HepG2 (cell line): ENCODE measurements around the gene AVPR2. TPM values are rescaled to one million over a fixed set of nuclear protein-coding genes. Genes with fewer than 3 reads are reported as not detected.

Experiments used
- ATAC-seq: fragments of 200-7000 bp; cut with Tn5 transposase; 3 replicates; pipeline ENCODE4 v1.9.1; 2020; ENCODE audit warnings: mild to moderate bottlenecking, moderate library complexity
- Bru-seq: library from RNA; stranded (reverse); fragments of 400-500 nt; gene quantifications from one replicate; lab custom pipeline; 2021; lab: Mats Ljungman, UMichigan
- BruChase-seq, 2 experiments: library from RNA; stranded (reverse); fragments of 400-500 nt; gene quantifications; one replicate each; lab custom pipeline; 2021; lab: Mats Ljungman, UMichigan
- BruUV-seq: library from RNA; stranded (reverse); fragments of 400-500 nt; replicated peaks from 2 replicates; lab custom pipeline; 2021; lab: Mats Ljungman, UMichigan
- CTCF ChIA-PET: fragments of 300-600 bp; formaldehyde crosslinking; extraction: SDS; loops from one replicate; lab custom pipeline; 2021; ENCODE audit warnings: low total read pairs, inconsistent platforms, low intra/inter-chr PET ratio; lab: Yijun Ruan, JAX
- POLR2A ChIA-PET: fragments of 350-600 bp; sonication (Branson Sonifier 250); formaldehyde crosslinking; loops from one replicate; lab custom pipeline; 2020; ENCODE audit warnings: antibody characterized with exemption, inconsistent platforms; lab: Yijun Ruan, JAX
- DNase-seq: peaks from one replicate; pipeline ENCODE4 v3.0.0-alpha.2; 2015; ENCODE audit warnings: low spot score
- FAIRE-seq: peaks from 3 replicates; lab custom pipeline; 2011; peaks lifted over from hg19 to GRCh38; lab: Jason Lieb, UNC
- H2AFZ ChIP-seq: one replicate; pipeline ENCODE4 v1.6.1; 2011; ENCODE audit warnings: low read length, inconsistent platforms
- H3K27ac ChIP-seq: fragments of 300-600 bp; 3 replicates; pipeline ENCODE4 v1.8.0; 2011; ENCODE audit warnings: mixed run types, mild to moderate bottlenecking, mixed read lengths, low read length, inconsistent platforms; ENCODE audit not compliant: insufficient read depth; ENCODE audit errors: extremely low read length
- H3K27me3 ChIP-seq, 2 experiments: fragments of 200-600 bp in 1 of 2; 2 replicates in 1 of 2; 3 replicates in 1 of 2; pipeline versions ENCODE4 v1.6.0 to v1.8.0; 2011; ENCODE audit warnings: low read length in 2 of 2, mild to moderate bottlenecking in 2 of 2, moderate library complexity in 2 of 2, inconsistent platforms in 1 of 2; ENCODE audit not compliant: insufficient read depth in 2 of 2, control insufficient read depth in 1 of 2
- H3K36me3 ChIP-seq, 2 experiments: fragments of 200-600 bp in 1 of 2; replicated peaks in 1 of 2; 2 replicates in 1 of 2; 3 replicates in 1 of 2; pipeline versions ENCODE4 v1.5.1 to v1.8.0; 2011; ENCODE audit warnings: low read length in 2 of 2, inconsistent platforms in 1 of 2; ENCODE audit not compliant: insufficient read depth in 2 of 2, control insufficient read depth in 1 of 2
- H3K4me1 ChIP-seq: 2 replicates; pipeline ENCODE4 v1.5.1; 2012; ENCODE audit warnings: low read length, inconsistent platforms; ENCODE audit not compliant: insufficient read depth
- H3K4me2 ChIP-seq: 2 replicates; pipeline ENCODE4 v1.6.0; 2011; ENCODE audit warnings: low read depth, low read length, inconsistent platforms
- H3K4me3 ChIP-seq, 3 experiments: fragments of 200-600 bp in 1 of 3; sonication (generic), shearing (Covaris generic) in 1 of 3; replicated peaks in 1 of 3; 2 replicates each; pipeline ENCODE4 v1.5.1; 2011 to 2016; ENCODE audit warnings: low read length in 3 of 3, inconsistent platforms in 2 of 3, low read depth in 2 of 3, mild to moderate bottlenecking in 2 of 3, control low read depth in 1 of 3, mixed read lengths in 1 of 3; ENCODE audit not compliant: insufficient read depth in 1 of 3
- H3K79me2 ChIP-seq: one replicate; pipeline ENCODE4 v1.6.1; 2011; ENCODE audit warnings: low read length, inconsistent platforms; ENCODE audit not compliant: insufficient read depth
- H3K9ac ChIP-seq: 2 replicates; pipeline ENCODE4 v1.6.0; 2011; ENCODE audit warnings: mild to moderate bottlenecking, low read depth, low read length, inconsistent platforms; ENCODE audit not compliant: insufficient read depth
- H3K9me3 ChIP-seq: 2 replicates; pipeline ENCODE4 v1.5.1; 2012; ENCODE audit warnings: mild to moderate bottlenecking, low read length
- H4K20me1 ChIP-seq: 2 replicates; pipeline ENCODE4 v1.6.0; 2011; ENCODE audit warnings: inconsistent platforms, mild to moderate bottlenecking, low read length, moderate library complexity; ENCODE audit not compliant: insufficient read depth
- DNMT3B ChIP-seq: conservative IDR thresholded peaks from 2 replicates; pipeline ENCODE4 v1.6.1; 2016; ENCODE audit warnings: missing biosample characterization, control low read depth
- HDAC2 ChIP-seq: sonication (generic); formaldehyde crosslinking; IDR thresholded peaks from 2 replicates; pipeline ENCODE4 v1.4.0; 2020; ENCODE audit warnings: missing genetic modification reagents
- HMG20A ChIP-seq: IDR thresholded peaks from 2 replicates; pipeline ENCODE4 v1.6.1; 2016; ENCODE audit warnings: borderline replicate concordance
- HNRNPH1 ChIP-seq: fragments of 200-400 bp; formaldehyde crosslinking; optimal IDR thresholded peaks from 2 replicates; pipeline ENCODE3; 2017; ENCODE audit warnings: mild to moderate bottlenecking, low read depth, low read length
- IRF2 ChIP-seq: IDR thresholded peaks from 2 replicates; pipeline ENCODE4 v1.6.1; 2018; ENCODE audit warnings: missing genetic modification reagents, missing compliant biosample characterization
- KLF11 ChIP-seq: IDR thresholded peaks from 2 replicates; pipeline ENCODE4 v1.6.1; 2016; ENCODE audit warnings: missing compliant biosample characterization
- NRL ChIP-seq: sonication (generic); formaldehyde crosslinking; IDR thresholded peaks from 2 replicates; pipeline ENCODE4 v1.5.0; 2020; ENCODE audit warnings: missing genetic modification reagents, mild to moderate bottlenecking, moderate library complexity, borderline replicate concordance
- ZIK1 ChIP-seq: sonication (generic); formaldehyde crosslinking; IDR thresholded peaks from 2 replicates; pipeline ENCODE4 v1.5.0; 2020; ENCODE audit warnings: mild to moderate bottlenecking, low read depth, missing genetic modification reagents, borderline replicate concordance
- ZMAT3 ChIP-seq: sonication (generic); formaldehyde crosslinking; conservative IDR thresholded peaks from 2 replicates; pipeline ENCODE4 v1.7.0; 2021; ENCODE audit warnings: missing genetic modification reagents
- ZNF124 ChIP-seq: sonication (generic); formaldehyde crosslinking; IDR thresholded peaks from 2 replicates; pipeline ENCODE4 v1.4.0; 2020; ENCODE audit warnings: missing genetic modification reagents
- ZNF335 ChIP-seq: sonication (generic); formaldehyde crosslinking; IDR thresholded peaks from 2 replicates; pipeline ENCODE4 v1.4.0; 2020; ENCODE audit warnings: missing genetic modification reagents
- ZNF547 ChIP-seq: sonication (generic); formaldehyde crosslinking; IDR thresholded peaks from 2 replicates; pipeline ENCODE4 v1.5.1; 2020; ENCODE audit warnings: mild to moderate bottlenecking, missing genetic modification reagents
- ZNF563 ChIP-seq: sonication (generic); formaldehyde crosslinking; IDR thresholded peaks from 2 replicates; pipeline ENCODE4 v1.8.0; 2022; ENCODE audit warnings: mild to moderate bottlenecking, moderate library complexity, missing genetic modification reagents
- ZSCAN20 ChIP-seq: sonication (generic); formaldehyde crosslinking; IDR thresholded peaks from 2 replicates; pipeline ENCODE4 v1.4.0; 2020; ENCODE audit warnings: missing genetic modification reagents, mild to moderate bottlenecking, borderline replicate concordance
- whole genome bisulfite sequencing: methylation state at CpG from one replicate; pipeline ENCODE4 v1.1.6; 2017; ENCODE audit warnings: low lambda C conversion rate; 5-methylcytosine and 5-hydroxymethylcytosine counted together
- in situ Hi-C: cut with HindIII; loops from 2 replicates; pipeline ENCODE4 v1.10.0; 2017; ENCODE audit warnings: low pct_unique_long_range_greater_than_20kb; ENCODE audit not compliant: extremely low pct_ligation_motif_present
- intact Hi-C: fragments of 100-400 bp; cut with micrococcal nuclease; formaldehyde crosslinking; loops from one replicate; pipeline ENCODE4 v1.10.0; 2022; ENCODE audit not compliant: unreplicated experiment
- long read RNA-seq, 2 experiments: library from RNA in 1 of 2; library from polyadenylated mRNA in 1 of 2; stranded (forward) in 1 of 2; unstranded in 1 of 2; transcript quantifications; one replicate each; pipeline ENCODE4 v2.0.0, GENCODE V29; 2019 to 2022
- polyA minus RNA-seq, 3 experiments: library from RNA; depleted of rRNA, polyadenylated mRNA; stranded (reverse); fragments of >200 nt; gene quantifications; 2 replicates each; pipeline ENCODE4 v1.2.3, GENCODE V29; 2011; ENCODE audit warnings: low replicate concordance in 1 of 3
- polyA plus RNA-seq, 8 experiments: library from polyadenylated mRNA; depleted of rRNA in 3 of 8; stranded (reverse) in 7 of 8; unstranded in 1 of 8; fragments of >200 nt; fragmentation: Illumina TruSeq in 4 of 8; extraction: Trizol in 4 of 8; gene quantifications; 2 replicates each; pipeline versions ENCODE4 v1.2.1 to v1.2.3, GENCODE V29; 2011 to 2016; ENCODE audit warnings: low read depth in 4 of 8, missing spikeins in 1 of 8, mixed read lengths in 1 of 8; ENCODE audit not compliant: insufficient read depth in 1 of 8
- total RNA-seq, 5 experiments: library from RNA; depleted of rRNA; stranded (reverse); fragments of >200 nt; fragmentation: Illumina TruSeq; extraction: Trizol; gene quantifications; 2 replicates each; pipeline ENCODE4 v1.2.3, GENCODE V29; 2016; ENCODE audit warnings: low read depth in 1 of 5
- TF ChIP-seq, protein P1 (sequence below): sonication (generic); formaldehyde crosslinking; IDR thresholded peaks from 2 replicates; pipeline ENCODE4 v1.5.0; 2020; ENCODE audit warnings: missing genetic modification reagents
- TF ChIP-seq, protein P2 (sequence below): sonication (generic); formaldehyde crosslinking; IDR thresholded peaks from 2 replicates; pipeline ENCODE4 v1.8.0; 2022; ENCODE audit warnings: missing genetic modification reagents, low read depth, mild to moderate bottlenecking, borderline replicate concordance

AVPR2 gene
- total RNA-seq (2016; rRNA removed; fragmentation: Illumina TruSeq; extraction: Trizol) (not detected in 2 replicates), polyA plus RNA-seq (2011; rRNA removed) (not detected in 2 replicates), polyA minus RNA-seq (2011; rRNA and poly(A)+ RNA removed; ENCODE audit: low replicate concordance) (0.18 and 0.87 TPM in 2 replicates), Bru-seq, nascent RNA (not detected), BruChase-seq, experiment 1, labeled RNA remaining after a 6-hour chase (not detected), BruChase-seq, experiment 2, labeled RNA remaining after a 2-hour chase (not detected)
- not detected in 2 replicates for total RNA-seq (2016; cell fraction: cytosol; rRNA removed; fragmentation: Illumina TruSeq; extraction: Trizol; ENCODE audit: low read depth)
- not detected in 2 replicates for total RNA-seq (2016; cell fraction: insoluble cytoplasmic fraction; rRNA removed; fragmentation: Illumina TruSeq; extraction: Trizol)
- not detected in 2 replicates for total RNA-seq (2016; cell fraction: membrane; rRNA removed; fragmentation: Illumina TruSeq; extraction: Trizol)
- total RNA-seq (2016; cell fraction: nucleus; rRNA removed; fragmentation: Illumina TruSeq; extraction: Trizol): not detected in 2 replicates
- not detected in 2 replicates for polyA plus RNA-seq (2011; cell fraction: cytosol; rRNA removed)
- not detected in 2 replicates for polyA plus RNA-seq (2011; cell fraction: nucleus; rRNA removed)
- not detected in 2 replicates for polyA plus RNA-seq (2012)
- polyA plus RNA-seq (2016; cell fraction: cytosol; fragmentation: Illumina TruSeq; extraction: Trizol; ENCODE audit: low read depth): not detected in 2 replicates
- polyA plus RNA-seq (2016; cell fraction: insoluble cytoplasmic fraction; fragmentation: Illumina TruSeq; extraction: Trizol; ENCODE audit: low read depth): not detected in 2 replicates
- polyA plus RNA-seq (2016; cell fraction: membrane; fragmentation: Illumina TruSeq; extraction: Trizol; ENCODE audit: low read depth): not detected in 2 replicates
- polyA plus RNA-seq (2016; cell fraction: nucleus; fragmentation: Illumina TruSeq; extraction: Trizol; ENCODE audit: insufficient read depth, low read depth): not detected in 2 replicates
- not detected in 2 replicates for polyA minus RNA-seq (2011; cell fraction: cytosol; rRNA and poly(A)+ RNA removed)
- polyA minus RNA-seq (2011; cell fraction: nucleus; rRNA and poly(A)+ RNA removed): not detected in 2 replicates
- long read RNA-seq, experiment 1: 0 reads
- long read RNA-seq, experiment 2: 0 reads

DNA sequence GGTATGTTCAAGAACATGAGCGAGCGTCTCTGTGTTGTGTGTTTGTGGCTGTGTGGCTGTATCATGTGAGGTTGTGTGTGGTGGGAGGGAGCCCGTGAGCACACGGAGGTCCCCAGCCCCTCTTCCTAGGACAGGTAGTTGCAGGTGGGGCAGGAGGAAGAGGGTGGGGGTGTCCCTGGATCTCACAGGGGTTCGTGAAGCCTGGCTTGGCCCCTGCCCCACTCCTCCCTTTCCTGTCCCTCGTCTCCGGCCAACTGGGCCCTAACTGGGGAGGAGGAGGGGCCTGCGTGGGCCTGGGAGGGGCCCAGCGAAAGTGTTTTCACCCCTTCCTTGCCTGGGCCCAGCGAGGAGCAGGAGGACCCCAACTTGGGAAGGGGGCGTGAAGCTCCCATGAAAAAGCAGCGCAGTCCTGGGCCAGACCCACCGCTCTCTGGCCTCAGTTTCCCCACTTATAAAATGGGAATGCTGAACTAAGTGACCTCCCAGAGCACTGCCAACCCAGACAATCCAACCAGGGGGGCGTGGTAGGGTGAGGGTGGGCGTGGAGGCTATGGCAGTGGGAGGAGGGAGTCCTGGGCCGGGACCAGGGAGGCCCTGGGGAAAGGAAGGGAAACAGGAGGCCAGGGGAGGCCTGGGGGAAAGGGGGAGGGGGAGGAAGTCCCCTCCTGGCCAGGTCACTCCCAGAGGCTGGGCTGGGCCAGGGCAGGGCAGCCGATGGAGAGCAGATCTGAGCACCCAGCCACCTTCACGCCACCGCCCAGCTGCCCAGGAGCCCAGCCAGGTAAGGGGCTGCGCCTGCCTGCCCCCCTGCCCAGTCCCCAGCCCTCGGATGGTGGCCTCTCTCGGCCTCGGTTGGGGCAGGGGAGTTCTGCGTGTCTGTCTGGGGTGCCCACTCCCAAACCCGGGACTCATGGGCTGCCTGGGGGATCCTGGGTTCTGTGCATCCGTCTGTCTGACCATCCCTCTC is at the start of gene AVPR2:
TSS of gene AVPR2 (plus strand) at position 683 of the 967 bp plus-strand sequence. CDS start 473 bp downstream, outside the sequence.
- H3K36me3 ChIP-seq: no peaks in the 10 kb centered on the region
- DNase-seq (no peak), FAIRE-seq (no peak), ATAC-seq (no peak)
- no peaks in the 10 kb centered on the region for H4K20me1 ChIP-seq
- no peak within 1 kb of the TSS for H3K4me2 ChIP-seq
- no peak within 1 kb of the TSS for H3K4me3 ChIP-seq
- no peaks in the 10 kb centered on the region for H3K79me2 ChIP-seq
- WGBS: 0% methylated on average over 3 of the region's 26 CpGs
- BruUV-seq: no TSS peak
- no peak within 1 kb of the TSS for H2AFZ ChIP-seq
- POLR2A ChIA-PET: no interaction called here
- in situ Hi-C loops (no loop called here), intact Hi-C loops (no loop called here)
- no peaks in the 10 kb centered on the region for H3K4me1 ChIP-seq
- no peaks in the 10 kb centered on the region for H3K9me3 ChIP-seq
- CTCF ChIA-PET: no interaction called here
- peaks cover 2 to 11% of the 10 kb centered on the region in 2 experiments; a peak in 2 of 5 replicates for H3K27me3 ChIP-seq
- H3K9ac ChIP-seq: no peak within 1 kb of the TSS
- H3K27ac ChIP-seq: no peak within 1 kb of the TSS
- TF ChIP-seq NRL (CRISPR knock-in tag) (no peak), DNMT3B (CRISPR knock-in tag) (no peak), IRF2 (CRISPR knock-in tag) (no peak), ZMAT3 (CRISPR knock-in tag) (no peak), ZNF335 (CRISPR knock-in tag) (no peak), ZIK1 (CRISPR knock-in tag) (no peak), ZNF547 (CRISPR knock-in tag) (no peak), HMG20A (CRISPR knock-in tag) (no peak), ZNF124 (CRISPR knock-in tag) (no peak), HDAC2 (no peak), HNRNPH1 (no peak), ZSCAN20 (CRISPR knock-in tag) (no peak), KLF11 (no peak), ZNF563 (CRISPR knock-in tag) (no peak)
- TF ChIP-seq, protein P1, sequence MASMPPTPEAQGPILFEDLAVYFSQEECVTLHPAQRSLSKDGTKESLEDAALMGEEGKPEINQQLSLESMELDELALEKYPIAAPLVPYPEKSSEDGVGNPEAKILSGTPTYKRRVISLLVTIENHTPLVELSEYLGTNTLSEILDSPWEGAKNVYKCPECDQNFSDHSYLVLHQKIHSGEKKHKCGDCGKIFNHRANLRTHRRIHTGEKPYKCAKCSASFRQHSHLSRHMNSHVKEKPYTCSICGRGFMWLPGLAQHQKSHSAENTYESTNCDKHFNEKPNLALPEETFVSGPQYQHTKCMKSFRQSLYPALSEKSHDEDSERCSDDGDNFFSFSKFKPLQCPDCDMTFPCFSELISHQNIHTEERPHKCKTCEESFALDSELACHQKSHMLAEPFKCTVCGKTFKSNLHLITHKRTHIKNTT (CRISPR knock-in tag): no peak
- TF ChIP-seq, protein P2, sequence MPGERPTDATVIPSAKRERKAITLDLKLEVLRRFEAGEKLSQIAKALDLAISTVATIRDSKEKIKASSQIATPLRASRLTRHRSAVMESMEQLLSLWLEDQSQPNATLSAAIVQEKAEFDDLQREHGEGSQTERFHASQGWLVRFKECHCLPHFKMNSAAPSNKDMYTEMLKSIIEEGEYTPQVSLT (CRISPR knock-in tag): no peak
